HCT116 (cell line): ENCODE measurements around the gene ASPG. TPM values are rescaled to one million over a fixed set of nuclear protein-coding genes. Genes with fewer than 3 reads are reported as not detected.
A peak's percentile ranks its signal among the peaks of the same experiment; 100 is the strongest.

Experiments used
- ATAC-seq: fragments of 200-7000 bp; cut with Tn5 transposase; 2 replicates; pipeline ENCODE4 v1.9.1; 2020; ENCODE audit warnings: mild to moderate bottlenecking, moderate library complexity
- BruUV-seq: library from RNA; stranded (reverse); fragments of 400-500 nt; replicated peaks from 2 replicates; lab custom pipeline; 2021; lab: Mats Ljungman, UMichigan
- CTCF ChIA-PET: fragments of 300-600 bp; sonication (Branson Sonifier 250); formaldehyde crosslinking; loops from one replicate; lab custom pipeline; 2021; ENCODE audit warnings: antibody characterized with exemption; lab: Charles Lee
- POLR2A ChIA-PET: fragments of 300-600, 350-600 bp; sonication (Branson Sonifier 250); formaldehyde crosslinking; loops from one replicate; lab custom pipeline; 2021; ENCODE audit warnings: antibody characterized with exemption; lab: Charles Lee
- RAD21 ChIA-PET, 2 experiments: fragments of 300-600 bp; sonication (Branson Sonifier 250); formaldehyde crosslinking; loops; one replicate each; lab custom pipeline; 2023; ENCODE audit warnings: low total read pairs in 2 of 2; ENCODE audit not compliant: uncharacterized antibody in 2 of 2, unreplicated experiment in 2 of 2, low non-redundant PET in 1 of 2; lab: Charles Lee
- DNase-seq: peaks from one replicate; pipeline ENCODE4 v3.0.0-alpha.2; 2010; ENCODE audit warnings: low read depth, low spot score
- H2AFZ ChIP-seq: fragments of 200-600 bp; shearing (Covaris generic), sonication (generic); 2 replicates; pipeline ENCODE4 v1.6.1; 2017; ENCODE audit warnings: low read depth, mixed run types, mixed read lengths, antibody characterized with exemption, low read length; ENCODE audit not compliant: poor library complexity, severe bottlenecking
- H3K27ac ChIP-seq: 2 replicates; pipeline ENCODE4 v1.5.1; 2012; ENCODE audit warnings: low read depth, low read length
- H3K27me3 ChIP-seq: fragments of 200-600 bp; sonication (generic); 2 replicates; pipeline ENCODE4 v1.6.1; 2016; ENCODE audit warnings: mixed run types, low read length, mixed read lengths; ENCODE audit not compliant: insufficient read depth
- H3K36me3 ChIP-seq, 2 experiments: fragments of 200-500 bp in 1 of 2; fragments of 200-600 bp in 1 of 2; sonication (Bioruptor generic) in 1 of 2; sonication (generic) in 1 of 2; 2 replicates each; pipeline versions ENCODE4 v1.5.1 to v1.6.1; 2014 to 2016; ENCODE audit warnings: low read length in 2 of 2, inconsistent platforms in 1 of 2, mixed read lengths in 1 of 2, mixed run types in 1 of 2; ENCODE audit not compliant: insufficient read depth in 2 of 2, control insufficient read depth in 1 of 2
- H3K4me1 ChIP-seq, 2 experiments: fragments of 200-600 bp in 1 of 2; sonication (generic) in 1 of 2; 2 replicates each; pipeline versions ENCODE4 v1.5.1 to v1.6.1; 2012 to 2017; ENCODE audit warnings: low read length in 2 of 2, inconsistent platforms in 1 of 2, mild to moderate bottlenecking in 1 of 2, mixed read lengths in 1 of 2, mixed run types in 1 of 2, moderate library complexity in 1 of 2; ENCODE audit not compliant: insufficient read depth in 2 of 2, control insufficient read depth in 1 of 2
- H3K4me2 ChIP-seq: fragments of 200-600 bp; sonication (generic); 2 replicates; pipeline ENCODE4 v1.6.1; 2017; ENCODE audit warnings: mixed run types, low read length, mixed read lengths
- H3K4me3 ChIP-seq, 2 experiments: fragments of 200-600 bp in 1 of 2; sonication (generic) in 1 of 2; replicated peaks in 1 of 2; 2 replicates each; pipeline ENCODE4 v1.5.1; 2011 to 2016; ENCODE audit warnings: low read length in 2 of 2, control low read depth in 1 of 2, low read depth in 1 of 2, mild to moderate bottlenecking in 1 of 2, mixed read lengths in 1 of 2, mixed run types in 1 of 2
- H3K79me2 ChIP-seq: fragments of 200-600 bp; sonication (generic); 2 replicates; pipeline ENCODE4 v1.6.1; 2017; ENCODE audit warnings: mild to moderate bottlenecking, mixed run types, low read length, moderate library complexity, mixed read lengths; ENCODE audit not compliant: insufficient read depth
- H3K9ac ChIP-seq: fragments of 200-600 bp; sonication (generic); 2 replicates; pipeline ENCODE4 v1.6.1; 2016; ENCODE audit warnings: low read length, mixed read lengths
- H3K9me2 ChIP-seq: fragments of 200-600 bp; sonication (generic), shearing (Covaris generic); 2 replicates; pipeline ENCODE4 v1.6.1; 2017; ENCODE audit warnings: mixed run types, mild to moderate bottlenecking, moderate library complexity; ENCODE audit not compliant: insufficient read depth
- H3K9me3 ChIP-seq, 2 experiments: fragments of 200-500 bp in 1 of 2; fragments of 200-600 bp in 1 of 2; sonication (Bioruptor generic) in 1 of 2; sonication (generic) in 1 of 2; 2 replicates each; pipeline ENCODE4 v1.6.1; 2014 to 2017; ENCODE audit warnings: low read length in 2 of 2, mixed read lengths in 2 of 2, inconsistent platforms in 1 of 2, low read depth in 1 of 2, mild to moderate bottlenecking in 1 of 2, mixed run types in 1 of 2, moderate library complexity in 1 of 2; ENCODE audit not compliant: control insufficient read depth in 1 of 2, insufficient read depth in 1 of 2
- H4K20me1 ChIP-seq: fragments of 200-600 bp; sonication (generic), shearing (Covaris generic); 2 replicates; pipeline ENCODE4 v1.6.1; 2017; ENCODE audit warnings: mixed run types, mild to moderate bottlenecking, moderate library complexity; ENCODE audit not compliant: insufficient read depth
- CTCF ChIP-seq, 3 experiments: fragments of 200-600 bp in 1 of 3; sonication (generic) in 1 of 3; IDR thresholded peaks in 2 of 3; conservative IDR thresholded peaks in 1 of 3; 2 replicates each; pipeline ENCODE4 v1.5.1; 2012 to 2017; ENCODE audit warnings: low read depth in 2 of 3, low read length in 2 of 3, antibody characterized with exemption in 1 of 3, borderline replicate concordance in 1 of 3, control low read depth in 1 of 3, mild to moderate bottlenecking in 1 of 3, mixed read lengths in 1 of 3, mixed run types in 1 of 3, moderate library complexity in 1 of 3; ENCODE audit not compliant: insufficient read depth in 1 of 3
- POLR2A ChIP-seq: IDR thresholded peaks from 2 replicates; pipeline ENCODE4 v1.7.0; 2011; ENCODE audit warnings: borderline replicate concordance; ENCODE audit not compliant: insufficient read depth, insufficient read length; ENCODE audit errors: extremely low read depth
- RAD21 ChIP-seq: IDR thresholded peaks from 2 replicates; pipeline ENCODE4 v1.6.1; 2012; ENCODE audit warnings: low read depth, mild to moderate bottlenecking
- ZBTB33 ChIP-seq: IDR thresholded peaks from 2 replicates; pipeline ENCODE4 v1.6.1; 2011; ENCODE audit warnings: mild to moderate bottlenecking, low read length, moderate library complexity; ENCODE audit not compliant: insufficient replicate concordance; ENCODE audit errors: extremely low read depth
- intact Hi-C: fragments of 100-400 bp; cut with micrococcal nuclease; formaldehyde crosslinking; loops from 2 replicates; pipeline ENCODE4 v1.10.0; 2022
- total RNA-seq: library from RNA; stranded (reverse); gene quantifications from one replicate; pipeline ENCODE4 v1.2.1, GENCODE V29; 2021; ENCODE audit not compliant: unreplicated experiment

Gene ASPG
- total RNA-seq, 1 experiment from 2014 or later = not detected

GRCh38 chr14:104135121-104135903 is 49.8 kb downstream of the ASPG start:
- Histone ChIP-seq H3K9me3 (peaks cover 0 to 5% of the 10 kb centered on the region in 2 experiments; a peak in 1 of 4 replicates), H3K36me3 (no peaks in the 10 kb centered on the region), H3K4me3 (no peak overlapping the region), H3K27me3 (no peaks in the 10 kb centered on the region), H3K9me2 (no peaks in the 10 kb centered on the region), H3K4me2 (no peak overlapping the region), H2AFZ (no peak overlapping the region), H3K9ac (no peak overlapping the region), H3K27ac (no peak overlapping the region), H3K4me1 (peaks cover 10 to 29% of the 10 kb centered on the region in 2 experiments; a peak in 3 of 4 replicates), H3K79me2 (peaks cover 13% of the 10 kb centered on the region; the same call in 1 of the 2 replicates), H4K20me1 (no peaks in the 10 kb centered on the region)
- POLR2A ChIA-PET = no interaction called here
- BruUV-seq = no TSS peak
- CTCF ChIA-PET = no interaction called here
- intact Hi-C loops = loop anchor here (10.0 kb wide), 1 partner anchor 331 kb away; no protein-coding TSS in a partner anchor
- RAD21 ChIA-PET = no interaction called here
- ATAC-seq (no peak), DNase-seq (no peak)
- peak in 1 of 3 experiments; percentile 30; a peak in 1 of 6 replicates for TF ChIP-seq CTCF (IDR thresholded peaks at IDR 0.05 in 2 of 3, conservative IDR thresholded peaks at IDR 0.05 in 1 of 3; ENCODE audit: borderline replicate concordance in 1 of 3, insufficient read depth in 1 of 3, low read depth in 2 of 3, low read length in 2 of 3)
- TF ChIP-seq RAD21 = peak; percentile 13; the same call in 1 of the 2 replicates
- no peak for TF ChIP-seq ZBTB33
- TF ChIP-seq POLR2A = no peak
